SK-N-SH treated with all-trans-retinoic acid at 6 μM for 48 hours (cell line): ENCODE measurements around the gene CDK18.

Experiments used
- ATAC-seq: fragments of 200-7000 bp; cut with Tn5 transposase; 3 replicates; pipeline ENCODE4 v1.9.1; 2020; ENCODE audit warnings: mild to moderate bottlenecking, moderate library complexity
- ARNTL ChIP-seq: fragments of 450-650 bp; formaldehyde crosslinking; IDR thresholded peaks from 2 replicates; pipeline ENCODE4 v1.5.0; 2020; ENCODE audit warnings: low read depth, mild to moderate bottlenecking, moderate library complexity, borderline replicate concordance
- BACH2 ChIP-seq: fragments of 250-450 bp; sonication (Bioruptor Pico); IDR thresholded peaks from 2 replicates; pipeline ENCODE4 v1.9.0; 2021; ENCODE audit warnings: mild to moderate bottlenecking, borderline replicate concordance
- CSDC2 ChIP-seq: fragments of 250-450 bp; sonication (Bioruptor Pico); IDR thresholded peaks from 2 replicates; pipeline ENCODE4 v1.5.0; 2020; ENCODE audit warnings: mild to moderate bottlenecking, moderate library complexity
- CSRNP3 ChIP-seq: fragments of 250-450 bp; sonication (Bioruptor Pico); IDR thresholded peaks from 2 replicates; pipeline ENCODE4 v1.5.1; 2021; ENCODE audit warnings: mild to moderate bottlenecking, moderate library complexity
- ESRRG ChIP-seq: fragments of 250-450 bp; sonication (Bioruptor Pico); IDR thresholded peaks from 2 replicates; pipeline ENCODE4 v1.6.1; 2021; ENCODE audit warnings: mild to moderate bottlenecking
- GLIS3 ChIP-seq: fragments of 250-450 bp; sonication (Bioruptor Pico); IDR thresholded peaks from 2 replicates; pipeline ENCODE4 v1.5.0; 2020; ENCODE audit warnings: mild to moderate bottlenecking, moderate library complexity
- OSR1 ChIP-seq: fragments of 250-450 bp; sonication (Bioruptor Pico); IDR thresholded peaks from 2 replicates; pipeline ENCODE4 v1.8.0; 2022; ENCODE audit warnings: moderate library complexity, mild to moderate bottlenecking, inconsistent platforms
- SNAI2 ChIP-seq: fragments of 250-450 bp; sonication (Bioruptor Pico); IDR thresholded peaks from 2 replicates; pipeline ENCODE4 v1.5.0; 2020; ENCODE audit warnings: mild to moderate bottlenecking, moderate library complexity
- TCF4 ChIP-seq: fragments of 250-450 bp; sonication (Bioruptor Pico); IDR thresholded peaks from 2 replicates; pipeline ENCODE4 v1.8.0; 2021; ENCODE audit warnings: mild to moderate bottlenecking, moderate library complexity, borderline replicate concordance
- TOX ChIP-seq: fragments of 250-450 bp; sonication (Bioruptor Pico); IDR thresholded peaks from 2 replicates; pipeline ENCODE4 v1.8.0; 2021; ENCODE audit warnings: mild to moderate bottlenecking, moderate library complexity, borderline replicate concordance
- ZC3H10 ChIP-seq: fragments of 250-450 bp; sonication (Bioruptor Pico); IDR thresholded peaks from 2 replicates; pipeline ENCODE4 v1.5.1; 2021; ENCODE audit warnings: mild to moderate bottlenecking, moderate library complexity
- ZFP30 ChIP-seq: fragments of 450-650 bp; formaldehyde crosslinking; IDR thresholded peaks from 2 replicates; pipeline ENCODE4 v1.5.0; 2022; ENCODE audit warnings: mild to moderate bottlenecking, moderate library complexity
- ZNF565 ChIP-seq: fragments of 450-650 bp; formaldehyde crosslinking; conservative IDR thresholded peaks from 2 replicates; pipeline ENCODE4 v1.5.0; 2020; ENCODE audit warnings: low read depth, mild to moderate bottlenecking, moderate library complexity
- ZNF8 ChIP-seq: fragments of 450-650 bp; formaldehyde crosslinking; IDR thresholded peaks from 2 replicates; pipeline ENCODE4 v1.5.0; 2020; ENCODE audit warnings: mild to moderate bottlenecking, moderate library complexity
- TF ChIP-seq, protein P1 (sequence below): fragments of 250-450 bp; sonication (Bioruptor Pico); IDR thresholded peaks from 2 replicates; pipeline ENCODE4 v1.5.1; 2020; ENCODE audit warnings: low read depth, mild to moderate bottlenecking, moderate library complexity
- TF ChIP-seq, protein P2 (sequence below): fragments of 250-450 bp; sonication (Bioruptor Pico); IDR thresholded peaks from 2 replicates; pipeline ENCODE4 v1.8.0; 2020; ENCODE audit warnings: mild to moderate bottlenecking, moderate library complexity, borderline replicate concordance
- TF ChIP-seq, protein P3 (sequence below): fragments of 250-450 bp; sonication (Bioruptor Pico); IDR thresholded peaks from 2 replicates; pipeline ENCODE4 v1.8.0; 2021; ENCODE audit warnings: low read depth, mild to moderate bottlenecking, moderate library complexity, borderline replicate concordance

Gene CDK18

DNA sequence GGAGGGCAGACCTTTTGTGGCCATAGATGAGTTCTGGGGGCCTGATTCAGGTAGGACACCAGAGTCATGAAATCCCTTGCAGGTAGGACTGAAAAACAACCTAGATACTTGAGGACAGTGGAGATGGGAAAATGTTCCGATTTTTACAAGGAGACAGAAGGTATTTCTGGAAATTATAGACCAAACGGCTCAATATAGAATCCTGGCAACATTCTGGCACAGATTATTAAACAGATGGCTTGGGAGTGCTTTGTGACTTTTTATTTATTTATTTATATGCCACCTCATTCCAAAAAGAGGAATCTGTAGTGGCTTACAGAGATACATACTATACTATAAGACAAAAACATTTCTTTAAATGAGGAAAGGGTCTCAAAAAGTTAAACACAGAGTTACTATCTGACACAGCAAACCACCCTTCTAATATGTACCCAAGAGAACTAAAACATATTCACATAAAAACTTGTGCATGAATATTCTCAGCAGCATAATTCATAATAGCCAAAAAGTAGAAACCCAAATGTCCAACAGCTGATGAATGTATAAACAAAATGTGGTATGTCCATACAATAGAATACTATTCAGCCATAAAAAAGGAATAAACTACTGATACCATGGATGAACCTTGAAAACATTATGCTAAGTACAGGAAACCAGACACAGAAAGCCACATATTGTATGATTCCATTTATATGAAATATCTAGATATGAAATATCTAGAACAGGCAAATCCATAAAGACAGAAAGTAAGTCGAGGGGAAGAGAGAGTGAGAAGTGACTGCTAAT, 49.8 kb downstream of the CDK18 start:
- ATAC-seq, result no peak
- no peak for TF ChIP-seq CSDC2
- peak; percentile 98 for TF ChIP-seq ZNF8 (CRISPR knock-in tag)

DNA sequence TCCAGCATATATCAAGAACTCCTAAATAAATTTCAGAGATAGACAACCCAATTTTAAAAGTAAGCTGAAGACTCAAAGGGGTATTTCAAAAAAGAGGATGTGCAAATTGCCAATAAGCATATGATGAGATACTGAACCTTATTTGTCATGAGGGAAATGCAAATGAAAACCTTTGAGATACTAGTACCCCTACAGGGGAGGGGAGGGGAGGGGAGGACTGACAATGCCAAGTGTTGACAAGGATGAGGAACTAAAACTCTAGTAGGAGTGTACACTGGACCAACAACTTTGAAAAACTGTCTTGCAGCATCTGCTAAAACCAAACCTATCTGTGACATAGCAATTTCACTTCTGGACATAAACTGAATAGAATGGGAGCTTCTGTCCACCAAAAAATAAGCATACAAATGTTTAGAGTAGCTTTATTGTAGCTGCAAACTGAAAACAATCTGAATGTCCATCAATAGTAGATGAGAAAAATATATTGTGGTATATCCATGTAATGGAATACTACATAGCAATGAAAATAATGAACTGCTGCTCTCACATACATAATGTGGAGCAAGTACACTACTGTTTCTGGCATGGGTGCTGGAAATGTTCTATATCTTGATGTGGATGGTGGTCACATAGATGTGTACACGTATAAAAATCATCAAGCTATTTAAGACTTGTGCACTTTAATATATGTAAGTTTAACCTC, 57.2 kb downstream of the CDK18 start:
- no peak for ATAC-seq

GRCh38 chr1:205563927-205564441, 59.5 kb downstream of the CDK18 start:
- TF ChIP-seq ZC3H10 (CRISPR knock-in tag) (no peak), ESRRG (no peak), ZNF565 (CRISPR knock-in tag) (no peak), CSRNP3 (CRISPR knock-in tag) (no peak), SNAI2 (no peak), ARNTL (CRISPR knock-in tag) (no peak), CSDC2 (no peak), TCF4 (CRISPR knock-in tag) (no peak), BACH2 (CRISPR knock-in tag) (no peak), TOX (CRISPR knock-in tag) (no peak)
- TF ChIP-seq, protein P1, sequence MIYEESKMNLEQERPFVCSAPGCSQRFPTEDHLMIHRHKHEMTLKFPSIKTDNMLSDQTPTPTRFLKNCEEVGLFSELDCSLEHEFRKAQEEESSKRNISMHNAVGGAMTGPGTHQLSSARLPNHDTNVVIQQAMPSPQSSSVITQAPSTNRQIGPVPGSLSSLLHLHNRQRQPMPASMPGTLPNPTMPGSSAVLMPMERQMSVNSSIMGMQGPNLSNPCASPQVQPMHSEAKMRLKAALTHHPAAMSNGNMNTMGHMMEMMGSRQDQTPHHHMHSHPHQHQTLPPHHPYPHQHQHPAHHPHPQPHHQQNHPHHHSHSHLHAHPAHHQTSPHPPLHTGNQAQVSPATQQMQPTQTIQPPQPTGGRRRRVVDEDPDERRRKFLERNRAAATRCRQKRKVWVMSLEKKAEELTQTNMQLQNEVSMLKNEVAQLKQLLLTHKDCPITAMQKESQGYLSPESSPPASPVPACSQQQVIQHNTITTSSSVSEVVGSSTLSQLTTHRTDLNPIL (CRISPR knock-in tag), result no peak
- ATAC-seq, result no peak

More for the DNA sequence above, 57.2 kb downstream of the CDK18 start:
- TF ChIP-seq CSDC2 (no peak), ZNF8 (CRISPR knock-in tag) (peak; percentile 99)

GRCh38 chr1:205565799-205566198, 61.3 kb downstream of the CDK18 start:
- ATAC-seq, result no peak

More at GRCh38 chr1:205565799-205566198, 61.3 kb downstream of the CDK18 start:
- TF ChIP-seq CSRNP3 (CRISPR knock-in tag), result no peak
- TF ChIP-seq GLIS3, result no peak
- TF ChIP-seq, protein P2, sequence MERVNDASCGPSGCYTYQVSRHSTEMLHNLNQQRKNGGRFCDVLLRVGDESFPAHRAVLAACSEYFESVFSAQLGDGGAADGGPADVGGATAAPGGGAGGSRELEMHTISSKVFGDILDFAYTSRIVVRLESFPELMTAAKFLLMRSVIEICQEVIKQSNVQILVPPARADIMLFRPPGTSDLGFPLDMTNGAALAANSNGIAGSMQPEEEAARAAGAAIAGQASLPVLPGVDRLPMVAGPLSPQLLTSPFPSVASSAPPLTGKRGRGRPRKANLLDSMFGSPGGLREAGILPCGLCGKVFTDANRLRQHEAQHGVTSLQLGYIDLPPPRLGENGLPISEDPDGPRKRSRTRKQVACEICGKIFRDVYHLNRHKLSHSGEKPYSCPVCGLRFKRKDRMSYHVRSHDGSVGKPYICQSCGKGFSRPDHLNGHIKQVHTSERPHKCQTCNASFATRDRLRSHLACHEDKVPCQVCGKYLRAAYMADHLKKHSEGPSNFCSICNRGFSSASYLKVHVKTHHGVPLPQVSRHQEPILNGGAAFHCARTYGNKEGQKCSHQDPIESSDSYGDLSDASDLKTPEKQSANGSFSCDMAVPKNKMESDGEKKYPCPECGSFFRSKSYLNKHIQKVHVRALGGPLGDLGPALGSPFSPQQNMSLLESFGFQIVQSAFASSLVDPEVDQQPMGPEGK (CRISPR knock-in tag), result no peak
- no peak for TF ChIP-seq OSR1
- no peak for TF ChIP-seq ZFP30 (CRISPR knock-in tag)
- TF ChIP-seq, protein P3, sequence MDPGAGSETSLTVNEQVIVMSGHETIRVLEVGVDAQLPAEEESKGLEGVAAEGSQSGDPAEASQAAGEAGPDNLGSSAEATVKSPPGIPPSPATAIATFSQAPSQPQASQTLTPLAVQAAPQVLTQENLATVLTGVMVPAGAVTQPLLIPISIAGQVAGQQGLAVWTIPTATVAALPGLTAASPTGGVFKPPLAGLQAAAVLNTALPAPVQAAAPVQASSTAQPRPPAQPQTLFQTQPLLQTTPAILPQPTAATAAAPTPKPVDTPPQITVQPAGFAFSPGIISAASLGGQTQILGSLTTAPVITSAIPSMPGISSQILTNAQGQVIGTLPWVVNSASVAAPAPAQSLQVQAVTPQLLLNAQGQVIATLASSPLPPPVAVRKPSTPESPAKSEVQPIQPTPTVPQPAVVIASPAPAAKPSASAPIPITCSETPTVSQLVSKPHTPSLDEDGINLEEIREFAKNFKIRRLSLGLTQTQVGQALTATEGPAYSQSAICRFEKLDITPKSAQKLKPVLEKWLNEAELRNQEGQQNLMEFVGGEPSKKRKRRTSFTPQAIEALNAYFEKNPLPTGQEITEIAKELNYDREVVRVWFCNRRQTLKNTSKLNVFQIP (CRISPR knock-in tag), result no peak
- TF ChIP-seq, all 23 proteins: peak for 0
